H9 (cell line): ENCODE data around the gene ICE2. TPM values are rescaled to one million over a fixed set of nuclear protein-coding genes. Genes with fewer than 3 reads are reported as not detected.

Source experiments
- DNase-seq: peaks from one replicate; pipeline ENCODE4 v3.0.0-alpha.2; 2017
- H2AFZ ChIP-seq: one replicate; pipeline ENCODE4 v1.6.1; 2013; ENCODE audit warnings: mild to moderate bottlenecking, low read length, control low read depth, moderate library complexity
- H2AK5ac ChIP-seq: 2 replicates; pipeline ENCODE4 v1.6.1; 2013; ENCODE audit warnings: low read length, control low read depth, mixed read lengths; ENCODE audit not compliant: insufficient read length
- H2BK120ac ChIP-seq: one replicate; pipeline ENCODE4 v1.6.1; 2013; ENCODE audit warnings: low read depth, mild to moderate bottlenecking, low read length, control low read depth, inconsistent platforms; ENCODE audit not compliant: poor library complexity, severe bottlenecking
- H2BK12ac ChIP-seq: 2 replicates; pipeline ENCODE4 v1.6.1; 2013; ENCODE audit warnings: low read length, control low read depth, mixed read lengths, low read depth; ENCODE audit not compliant: insufficient read length
- H2BK15ac ChIP-seq: 2 replicates; pipeline ENCODE4 v1.6.1; 2013; ENCODE audit warnings: low read depth, low read length, control low read depth
- H2BK20ac ChIP-seq: one replicate; pipeline ENCODE4 v1.6.1; 2013; ENCODE audit warnings: low read depth, mild to moderate bottlenecking, low read length, control low read depth, inconsistent platforms; ENCODE audit not compliant: poor library complexity, severe bottlenecking
- H2BK5ac ChIP-seq: 2 replicates; pipeline ENCODE4 v1.6.1; 2013; ENCODE audit warnings: low read length, control low read depth, mixed read lengths; ENCODE audit not compliant: insufficient read length
- H3K14ac ChIP-seq: 2 replicates; pipeline ENCODE4 v1.6.1; 2013; ENCODE audit warnings: low read length, control low read depth; ENCODE audit not compliant: insufficient read depth
- H3K18ac ChIP-seq: 2 replicates; pipeline ENCODE4 v1.6.1; 2013; ENCODE audit warnings: low read depth, mild to moderate bottlenecking, mixed read lengths, low read length, control low read depth; ENCODE audit not compliant: insufficient read length
- H3K23ac ChIP-seq: 2 replicates; pipeline ENCODE4 v1.6.1; 2013; ENCODE audit warnings: low read length, control low read depth, mixed read lengths, low read depth; ENCODE audit not compliant: insufficient read length
- H3K23me2 ChIP-seq: 2 replicates; pipeline ENCODE4 v1.6.1; 2013; ENCODE audit warnings: low read depth, mild to moderate bottlenecking, mixed read lengths, low read length, control low read depth; ENCODE audit not compliant: insufficient read length, poor library complexity, severe bottlenecking
- H3K27ac ChIP-seq: 2 replicates; pipeline ENCODE4 v1.5.1; 2013; ENCODE audit warnings: low read length, control low read depth, mixed read lengths, low read depth; ENCODE audit not compliant: insufficient read length
- H3K27me3 ChIP-seq: 2 replicates; pipeline ENCODE4 v1.6.1; 2013; ENCODE audit warnings: low read length, control low read depth, inconsistent platforms; ENCODE audit not compliant: insufficient read depth
- H3K4ac ChIP-seq: 2 replicates; pipeline ENCODE4 v1.6.1; 2013; ENCODE audit warnings: low read depth, mild to moderate bottlenecking, control low read depth, inconsistent platforms, low read length, moderate library complexity
- H3K4me1 ChIP-seq: 2 replicates; pipeline ENCODE4 v1.6.1; 2013; ENCODE audit warnings: low read length, control low read depth, inconsistent platforms; ENCODE audit not compliant: insufficient read depth
- H3K4me2 ChIP-seq: 2 replicates; pipeline ENCODE4 v1.6.1; 2013; ENCODE audit warnings: low read length, control low read depth, mixed read lengths; ENCODE audit not compliant: insufficient read length, insufficient read depth
- H3K56ac ChIP-seq: 2 replicates; pipeline ENCODE4 v1.6.1; 2013; ENCODE audit warnings: low read depth, mild to moderate bottlenecking, mixed read lengths, low read length, control low read depth; ENCODE audit not compliant: insufficient read length
- H3K79me1 ChIP-seq: 2 replicates; pipeline ENCODE4 v1.6.1; 2013; ENCODE audit warnings: low read depth, mild to moderate bottlenecking, moderate library complexity, low read length, control low read depth, inconsistent platforms; ENCODE audit not compliant: insufficient read depth, poor library complexity, severe bottlenecking
- H3K79me2 ChIP-seq: 2 replicates; pipeline ENCODE4 v1.6.1; 2013; ENCODE audit warnings: low read length, control low read depth, inconsistent platforms; ENCODE audit not compliant: insufficient read depth
- H3K9ac ChIP-seq: 2 replicates; pipeline ENCODE4 v1.6.1; 2013; ENCODE audit warnings: low read length, control low read depth, mixed read lengths; ENCODE audit not compliant: insufficient read length; ENCODE audit errors: extremely low read depth
- H3K9me3 ChIP-seq: one replicate; pipeline ENCODE4 v1.6.1; 2013; ENCODE audit warnings: low read depth, low read length, inconsistent platforms; ENCODE audit not compliant: control insufficient read depth
- H3T11ph ChIP-seq: one replicate; pipeline ENCODE4 v1.6.1; 2013; ENCODE audit warnings: mild to moderate bottlenecking, low read length, control low read depth, inconsistent platforms
- H4K20me1 ChIP-seq: one replicate; pipeline ENCODE4 v1.6.1; 2013; ENCODE audit not compliant: control insufficient read depth, insufficient read length, insufficient read depth
- H4K5ac ChIP-seq: 2 replicates; pipeline ENCODE4 v1.6.1; 2013; ENCODE audit warnings: low read depth, mild to moderate bottlenecking, mixed read lengths, low read length, control low read depth; ENCODE audit not compliant: insufficient read length
- H4K8ac ChIP-seq: replicated peaks from 2 replicates; pipeline ENCODE4 v1.6.1; 2013; ENCODE audit warnings: low read length, control low read depth, mixed read lengths, low read depth; ENCODE audit not compliant: insufficient read length
- H4K91ac ChIP-seq: 2 replicates; pipeline ENCODE4 v1.6.1; 2013; ENCODE audit warnings: low read depth, mild to moderate bottlenecking, moderate library complexity, mixed read lengths, low read length, control low read depth; ENCODE audit not compliant: insufficient read length
- H3K27ac Mint-ChIP-seq, 3 experiments: 2 replicates in 2 of 3; 3 replicates in 1 of 3; pipeline ENCODE4 v1.8.0; 2020 to 2021; ENCODE audit warnings: mixed read lengths in 3 of 3, mild to moderate bottlenecking in 1 of 3, moderate library complexity in 1 of 3
- H3K27me3 Mint-ChIP-seq: 2 replicates; pipeline ENCODE4 v1.8.0; 2021; ENCODE audit warnings: low read depth, mild to moderate bottlenecking, moderate library complexity, mixed read lengths
- H3K36me3 Mint-ChIP-seq, 3 experiments: 2 replicates in 2 of 3; 3 replicates in 1 of 3; pipeline ENCODE4 v1.8.0; 2020 to 2021; ENCODE audit warnings: low read depth in 3 of 3, mixed read lengths in 3 of 3; ENCODE audit not compliant: insufficient read depth in 1 of 3
- H3K4me1 Mint-ChIP-seq, 2 experiments: 2 replicates each; pipeline ENCODE4 v1.8.0; 2020; ENCODE audit warnings: mixed read lengths in 2 of 2
- H3K4me3 Mint-ChIP-seq, 2 experiments: 2 replicates in 1 of 2; 3 replicates in 1 of 2; pipeline ENCODE4 v1.8.0; 2020 to 2021; ENCODE audit warnings: mild to moderate bottlenecking in 2 of 2, mixed read lengths in 2 of 2, moderate library complexity in 1 of 2
- H3K9me3 Mint-ChIP-seq, 2 experiments: 2 replicates in 1 of 2; 3 replicates in 1 of 2; pipeline ENCODE4 v1.8.0; 2020; ENCODE audit warnings: mild to moderate bottlenecking in 2 of 2, mixed read lengths in 2 of 2, moderate library complexity in 1 of 2
- WGBS: extraction: QIAGEN DNeasy Blood & Tissue Kit; methylation state at CpG from one replicate; pipeline ENCODE4 v1.1.7; 2013; ENCODE audit warnings: missing lambda C conversion rate, low lambda C conversion rate, mixed read lengths; ENCODE audit not compliant: insufficient read length; ENCODE audit errors: extremely low coverage; 5-methylcytosine and 5-hydroxymethylcytosine counted together
- total RNA-seq: library from RNA; stranded (reverse); gene quantifications from 2 replicates; pipeline ENCODE4 v1.2.1, GENCODE V29; 2021
- TF ChIP-seq, protein P1 (sequence below): fragments of 200-600 bp; sonication (generic); conservative IDR thresholded peaks from 3 replicates; pipeline ENCODE4 v1.8.0; 2021; ENCODE audit warnings: antibody characterized with exemption, mild to moderate bottlenecking

ICE2 gene
- total RNA-seq, 1 experiment from 2014 or later, result 76.3 TPM

GRCh38 chr15:60390231-60390630 lies 88.7 kb downstream of the ICE2 start:
- no peak overlapping the region; the same call in 1 of the 2 replicates for H3K14ac ChIP-seq
- H3K36me3 Mint-ChIP-seq, result peaks cover 0 to 6% (median 3%) of the 10 kb centered on the region in 3 experiments; a peak in 1 of 7 replicates
- H3K27me3 Mint-ChIP-seq, result peaks cover 9% of the 10 kb centered on the region
- H2BK12ac ChIP-seq, result no peak overlapping the region
- H3K4me2 ChIP-seq, result no peak overlapping the region
- no peaks in the 10 kb centered on the region for H3K79me1 ChIP-seq
- H3K9me3 ChIP-seq, result no peaks in the 10 kb centered on the region
- no peak overlapping the region for H4K91ac ChIP-seq
- no peak overlapping the region for H3K18ac ChIP-seq
- no peak overlapping the region for H3K27ac Mint-ChIP-seq
- no CpG with 5 or more reads among the region's 6 CpGs for WGBS
- H3K27ac ChIP-seq, result no peak overlapping the region
- no peak overlapping the region for H3K4me3 Mint-ChIP-seq
- H4K5ac ChIP-seq, result no peak overlapping the region
- H2BK5ac ChIP-seq, result no peak overlapping the region
- no peak overlapping the region for H3K4ac ChIP-seq
- no peak overlapping the region for H3K56ac ChIP-seq
- no peaks in the 10 kb centered on the region for H4K20me1 ChIP-seq
- no peak overlapping the region for H2BK20ac ChIP-seq
- no peak overlapping the region for H3T11ph ChIP-seq
- H4K8ac ChIP-seq, result no peak overlapping the region
- H3K27me3 ChIP-seq, result no peaks in the 10 kb centered on the region
- no peak overlapping the region for H3K9ac ChIP-seq
- TF ChIP-seq, protein P1, sequence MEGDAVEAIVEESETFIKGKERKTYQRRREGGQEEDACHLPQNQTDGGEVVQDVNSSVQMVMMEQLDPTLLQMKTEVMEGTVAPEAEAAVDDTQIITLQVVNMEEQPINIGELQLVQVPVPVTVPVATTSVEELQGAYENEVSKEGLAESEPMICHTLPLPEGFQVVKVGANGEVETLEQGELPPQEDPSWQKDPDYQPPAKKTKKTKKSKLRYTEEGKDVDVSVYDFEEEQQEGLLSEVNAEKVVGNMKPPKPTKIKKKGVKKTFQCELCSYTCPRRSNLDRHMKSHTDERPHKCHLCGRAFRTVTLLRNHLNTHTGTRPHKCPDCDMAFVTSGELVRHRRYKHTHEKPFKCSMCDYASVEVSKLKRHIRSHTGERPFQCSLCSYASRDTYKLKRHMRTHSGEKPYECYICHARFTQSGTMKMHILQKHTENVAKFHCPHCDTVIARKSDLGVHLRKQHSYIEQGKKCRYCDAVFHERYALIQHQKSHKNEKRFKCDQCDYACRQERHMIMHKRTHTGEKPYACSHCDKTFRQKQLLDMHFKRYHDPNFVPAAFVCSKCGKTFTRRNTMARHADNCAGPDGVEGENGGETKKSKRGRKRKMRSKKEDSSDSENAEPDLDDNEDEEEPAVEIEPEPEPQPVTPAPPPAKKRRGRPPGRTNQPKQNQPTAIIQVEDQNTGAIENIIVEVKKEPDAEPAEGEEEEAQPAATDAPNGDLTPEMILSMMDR, result no peak
- no peak overlapping the region for H2BK15ac ChIP-seq
- no peaks in the 10 kb centered on the region; a peak in 1 of 5 replicates for H3K9me3 Mint-ChIP-seq
- no peak overlapping the region for H2AK5ac ChIP-seq
- peaks cover 12% of the 10 kb centered on the region; the same call in 1 of the 2 replicates for H3K4me1 ChIP-seq
- H3K23me2 ChIP-seq, result no peaks in the 10 kb centered on the region
- peaks cover 6% of the 10 kb centered on the region; the same call in 1 of the 2 replicates for H3K79me2 ChIP-seq
- no peak overlapping the region for H3K23ac ChIP-seq
- no peak overlapping the region for H2AFZ ChIP-seq
- DNase-seq, result no peak
- no peak overlapping the region for H2BK120ac ChIP-seq
- peaks cover 40% of the 10 kb centered on the region in 2 experiments for H3K4me1 Mint-ChIP-seq
